Neuronal stem cell (in vitro differentiated cells): ENCODE results near the gene CA5A.

ENCODE experiments used
- DNase-seq: peaks from one replicate; pipeline ENCODE4 v3.0.0-alpha.2; 2013; ENCODE audit warnings: low spot score
- H2AFZ ChIP-seq: one replicate; pipeline ENCODE4 v1.6.1; 2013; ENCODE audit warnings: mild to moderate bottlenecking, low read length, inconsistent platforms
- H2AK5ac ChIP-seq: 2 replicates; pipeline ENCODE4 v1.6.1; 2013; ENCODE audit warnings: low read depth, mild to moderate bottlenecking, inconsistent platforms, low read length, moderate library complexity, mixed read lengths
- H2BK120ac ChIP-seq: 2 replicates; pipeline ENCODE4 v1.6.1; 2013; ENCODE audit warnings: low read depth, mild to moderate bottlenecking, inconsistent platforms, low read length, moderate library complexity, mixed read lengths
- H2BK12ac ChIP-seq: one replicate; pipeline ENCODE4 v1.6.1; 2013; ENCODE audit warnings: low read length, inconsistent platforms
- H2BK15ac ChIP-seq: 2 replicates; pipeline ENCODE4 v1.6.1; 2013; ENCODE audit warnings: mild to moderate bottlenecking, low read length, inconsistent platforms, mixed read lengths
- H2BK5ac ChIP-seq: one replicate; pipeline ENCODE4 v1.6.1; 2013; ENCODE audit warnings: inconsistent platforms, mild to moderate bottlenecking, low read length, moderate library complexity
- H3K14ac ChIP-seq: one replicate; pipeline ENCODE4 v1.6.1; 2013; ENCODE audit warnings: low read length, inconsistent platforms
- H3K18ac ChIP-seq: 2 replicates; pipeline ENCODE4 v1.6.1; 2013; ENCODE audit warnings: low read length, inconsistent platforms
- H3K23ac ChIP-seq: 2 replicates; pipeline ENCODE4 v1.6.1; 2013; ENCODE audit warnings: low read depth, mild to moderate bottlenecking, mixed read lengths, low read length, inconsistent platforms; ENCODE audit not compliant: poor library complexity
- H3K27ac ChIP-seq: replicated peaks from 3 replicates; pipeline ENCODE4 v1.5.1; 2013; ENCODE audit warnings: low read length, inconsistent platforms
- H3K27me3 ChIP-seq, 3 experiments: 2 replicates each; pipeline ENCODE4 v1.6.1; 2013; ENCODE audit warnings: low read length in 3 of 3, mild to moderate bottlenecking in 2 of 3, inconsistent platforms in 1 of 3, low read depth in 1 of 3, mixed read lengths in 1 of 3, moderate library complexity in 1 of 3; ENCODE audit not compliant: control insufficient read depth in 3 of 3, insufficient read depth in 3 of 3
- H3K36me3 ChIP-seq, 2 donors: replicated peaks in 1 of 2; 2 replicates each; pipeline ENCODE4 v1.6.1; 2013; ENCODE audit warnings: low read length in 2 of 2; ENCODE audit not compliant: control insufficient read depth in 2 of 2, insufficient read depth in 2 of 2
- H3K4ac ChIP-seq: 2 replicates; pipeline ENCODE4 v1.6.1; 2013; ENCODE audit warnings: inconsistent platforms, mild to moderate bottlenecking, low read length, moderate library complexity
- H3K4me1 ChIP-seq, 2 donors: 1 replicate in 1 of 2; 2 replicates in 1 of 2; pipeline ENCODE4 v1.6.1; 2013; ENCODE audit warnings: low read length in 2 of 2, low read depth in 1 of 2; ENCODE audit not compliant: control insufficient read depth in 2 of 2, insufficient read depth in 1 of 2
- H3K4me2 ChIP-seq: one replicate; pipeline ENCODE4 v1.6.1; 2013; ENCODE audit warnings: mild to moderate bottlenecking, low read length, inconsistent platforms; ENCODE audit not compliant: insufficient read depth, poor library complexity, severe bottlenecking
- H3K4me3 ChIP-seq, 2 donors: 2 replicates each; pipeline ENCODE4 v1.5.1; 2013; ENCODE audit warnings: low read length in 2 of 2, mild to moderate bottlenecking in 2 of 2, inconsistent platforms in 1 of 2, moderate library complexity in 1 of 2
- H3K79me1 ChIP-seq: one replicate; pipeline ENCODE4 v1.6.1; 2013; ENCODE audit warnings: low read depth, mild to moderate bottlenecking, inconsistent platforms, low read length, moderate library complexity
- H3K9ac ChIP-seq: one replicate; pipeline ENCODE4 v1.6.1; 2013; ENCODE audit warnings: mild to moderate bottlenecking, low read depth, low read length, inconsistent platforms; ENCODE audit not compliant: poor library complexity
- H3K9me3 ChIP-seq, 2 donors: replicated peaks in 1 of 2; 2 replicates each; pipeline versions ENCODE3 to v1.6.1; 2013; ENCODE audit warnings: low read length in 2 of 2, mild to moderate bottlenecking in 2 of 2, inconsistent platforms in 1 of 2, low read depth in 1 of 2, mixed read lengths in 1 of 2, moderate library complexity in 1 of 2; ENCODE audit not compliant: control insufficient read depth in 2 of 2, insufficient read depth in 1 of 2
- H4K8ac ChIP-seq: one replicate; pipeline ENCODE4 v1.6.1; 2013; ENCODE audit warnings: low read depth, mild to moderate bottlenecking, inconsistent platforms, low read length, moderate library complexity
- H4K91ac ChIP-seq: one replicate; pipeline ENCODE4 v1.6.1; 2013; ENCODE audit warnings: low read length, low read depth, mild to moderate bottlenecking, inconsistent platforms; ENCODE audit not compliant: poor library complexity
- WGBS, 2 donors: extraction: QIAGEN DNeasy Blood & Tissue Kit; methylation state at CpG; one replicate each; pipeline ENCODE4 v1.1.7; 2013; ENCODE audit warnings: missing lambda C conversion rate in 2 of 2, mixed read lengths in 1 of 2; ENCODE audit not compliant: insufficient read length in 2 of 2, insufficient replicate concordance in 1 of 2; ENCODE audit errors: extremely low coverage in 2 of 2; 5-methylcytosine and 5-hydroxymethylcytosine counted together

Gene CA5A

GRCh38 chr16:87843678-87844105 is 92.6 kb downstream of the CA5A start:
- H3K4me1 ChIP-seq: peaks cover 7 to 25% of the 10 kb centered on the region in 2 donors
- no peak overlapping the region for H3K4me2 ChIP-seq
- H4K91ac ChIP-seq: no peak overlapping the region
- peak overlapping the region; percentile 59 for H2BK5ac ChIP-seq
- H3K9ac ChIP-seq: peak overlapping the region; percentile 50
- peaks cover 0 to 37% of the 10 kb centered on the region in 2 donors for H3K36me3 ChIP-seq
- H3K27ac ChIP-seq: no peak overlapping the region
- peak overlapping the region; percentile 26 for H2BK12ac ChIP-seq
- H2BK120ac ChIP-seq: no peak overlapping the region
- H2AFZ ChIP-seq: no peak overlapping the region
- no CpG with 5 or more reads among the region's 17 CpGs for WGBS, 2 donors
- no peak overlapping the region for H3K4me3 ChIP-seq
- no peak for DNase-seq
- no peaks in the 10 kb centered on the region for H3K9me3 ChIP-seq
- peak overlapping the region; percentile 60 for H3K18ac ChIP-seq
- H2AK5ac ChIP-seq: peak overlapping the region; percentile 88
- no peak overlapping the region for H2BK15ac ChIP-seq
- H3K4ac ChIP-seq: no peak overlapping the region
- peaks cover 3% of the 10 kb centered on the region for H3K79me1 ChIP-seq
- peak overlapping the region; percentile 63 for H3K14ac ChIP-seq
- H4K8ac ChIP-seq: no peak overlapping the region
- H3K27me3 ChIP-seq: no peaks in the 10 kb centered on the region
- no peak overlapping the region for H3K23ac ChIP-seq

DNA sequence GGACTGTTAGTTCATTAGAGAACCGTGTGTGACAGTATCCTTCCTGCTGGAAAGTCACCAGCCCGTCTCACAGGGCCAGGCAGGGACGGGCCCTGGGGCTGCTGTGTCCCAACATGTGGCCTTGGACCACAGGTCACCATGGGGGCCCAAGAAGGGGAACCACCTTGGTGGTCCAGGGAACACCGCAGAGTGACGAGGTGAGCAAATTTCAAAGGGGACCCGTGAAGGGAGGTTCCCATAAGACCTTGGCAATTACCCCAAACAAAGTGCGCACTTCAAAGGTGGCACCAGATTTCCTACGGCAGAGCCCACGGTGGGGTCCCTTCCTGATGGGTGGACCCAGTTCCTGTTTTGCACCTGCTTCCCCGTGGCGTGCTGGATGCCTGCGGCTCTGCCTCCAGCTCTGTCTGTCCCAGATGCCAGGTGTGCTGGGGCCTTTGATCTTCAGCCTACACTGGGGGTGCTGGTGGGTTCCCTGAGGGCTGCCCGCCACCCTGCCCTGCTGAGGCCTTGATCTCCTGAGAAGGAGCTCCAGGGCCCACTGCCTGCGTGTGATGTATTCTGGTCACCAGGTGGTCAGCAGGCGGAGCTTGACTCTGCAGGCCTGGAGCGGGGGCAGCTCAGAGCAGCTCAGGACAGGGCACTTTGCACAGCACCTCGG is 94.0 kb downstream of the CA5A start:
- no peak overlapping the region for H2AFZ ChIP-seq
- peak overlapping the region; percentile 1 for H2BK5ac ChIP-seq
- H3K4me1 ChIP-seq: peaks cover 0 to 14% of the 10 kb centered on the region in 2 donors
- no peak overlapping the region for H4K91ac ChIP-seq
- H3K4ac ChIP-seq: no peak overlapping the region
- H2BK12ac ChIP-seq: peak overlapping the region; percentile 60
- no peaks in the 10 kb centered on the region for H3K79me1 ChIP-seq
- H3K27me3 ChIP-seq: no peaks in the 10 kb centered on the region
- H3K23ac ChIP-seq: peak overlapping the region; percentile 50
- peaks cover 3 to 42% of the 10 kb centered on the region in 2 donors for H3K36me3 ChIP-seq
- H3K4me3 ChIP-seq: no peak overlapping the region
- H3K9me3 ChIP-seq: no peaks in the 10 kb centered on the region
- H3K4me2 ChIP-seq: no peak overlapping the region
- no CpG with 5 or more reads among the region's 17 CpGs for WGBS, 2 donors
- H3K18ac ChIP-seq: peak overlapping the region; percentile 60
- H4K8ac ChIP-seq: no peak overlapping the region
- no peak overlapping the region for H2BK120ac ChIP-seq
- DNase-seq: no peak
- H3K27ac ChIP-seq: no peak overlapping the region
- peak overlapping the region; percentile 54 for H2AK5ac ChIP-seq
- peak overlapping the region; percentile 37 for H3K9ac ChIP-seq
- peak overlapping the region; percentile 73 for H2BK15ac ChIP-seq
- peak overlapping the region; percentile 58 for H3K14ac ChIP-seq

DNA sequence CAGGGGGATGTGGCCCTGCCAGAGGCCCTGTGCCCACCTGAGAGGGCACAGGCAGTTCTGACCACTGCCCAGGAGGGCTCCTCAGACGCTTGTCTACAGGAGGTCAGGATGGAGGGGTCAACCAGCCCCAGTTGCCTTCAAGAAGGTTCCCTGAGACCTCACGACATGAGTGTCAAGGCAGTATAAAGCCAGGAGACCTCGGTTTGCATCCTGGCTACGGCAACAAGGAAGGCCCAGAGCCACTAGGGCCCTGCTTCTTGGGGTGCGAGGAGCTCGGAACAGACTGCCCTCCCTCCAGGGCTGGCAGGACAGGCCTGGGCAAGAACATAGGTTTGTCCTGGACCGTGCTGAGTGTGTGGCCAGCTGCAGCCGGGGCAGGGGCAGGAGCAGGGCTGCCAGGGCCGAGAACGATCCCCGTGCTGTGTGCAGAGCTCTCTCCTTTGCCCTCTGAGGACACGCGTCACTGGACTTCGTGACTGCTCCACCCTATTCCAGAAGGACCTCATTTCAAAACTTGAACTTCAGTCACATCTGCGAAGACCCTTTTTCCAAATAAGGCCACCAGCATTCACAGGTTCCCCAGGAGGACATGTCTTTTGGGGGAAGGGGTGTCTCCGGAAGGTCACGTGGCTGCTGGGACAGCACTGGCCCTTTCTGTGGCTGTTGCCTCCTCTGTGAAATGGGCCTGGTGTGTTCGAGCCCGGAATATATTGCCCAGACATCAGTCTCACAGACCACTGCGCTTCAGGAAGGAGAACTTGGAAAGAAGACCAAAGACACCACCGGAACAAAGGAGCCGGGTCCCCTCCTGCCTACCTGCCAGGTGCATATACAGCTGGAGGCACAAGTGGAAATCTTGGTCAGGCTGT is 94.8 kb downstream of the CA5A start:
- Histone ChIP-seq H3K36me3 (peaks cover 9 to 50% of the 10 kb centered on the region in 2 donors), H3K4me1 (peaks cover 0 to 14% of the 10 kb centered on the region in 2 donors)

More for the DNA sequence above, 94.8 kb downstream of the CA5A start:
- Histone ChIP-seq H4K91ac (no peak overlapping the region), H3K18ac (no peak overlapping the region), H2AFZ (no peak overlapping the region), H3K27ac (no peak overlapping the region), H3K14ac (no peak overlapping the region), H2AK5ac (peak overlapping the region; percentile 54), H3K27me3 (no peaks in the 10 kb centered on the region), H2BK5ac (no peak overlapping the region), H2BK12ac (no peak overlapping the region), H3K4ac (no peak overlapping the region), H4K8ac (no peak overlapping the region), H3K23ac (peak overlapping the region; percentile 29), H3K79me1 (no peaks in the 10 kb centered on the region), H2BK15ac (no peak overlapping the region), H2BK120ac (no peak overlapping the region), H3K9ac (no peak overlapping the region), H3K4me3 (no peak overlapping the region), H3K4me2 (no peak overlapping the region), H3K9me3 (no peaks in the 10 kb centered on the region)
- no peak for DNase-seq
- WGBS, 2 donors: no CpG with 5 or more reads among the region's 22 CpGs
